Stimulated activated CD8-positive, alpha-beta memory T cell treated with anti-CD3 and anti-CD28 coated beads, Interleukin-7, amount 100 ng/mL, for 24 hours (primary cell): Measurements from ENCODE around the gene MAU2.
"Not testable (repeated sequence)": the region's sequence is repeated elsewhere in the genome, so short reads cannot be mapped to it uniquely, and the experiment has no call there.

ENCODE experiments used
- DNase-seq: peaks from one replicate; pipeline ENCODE4 v3.0.0-alpha.2; 2020; ENCODE audit warnings: low read depth

Gene MAU2

DNA sequence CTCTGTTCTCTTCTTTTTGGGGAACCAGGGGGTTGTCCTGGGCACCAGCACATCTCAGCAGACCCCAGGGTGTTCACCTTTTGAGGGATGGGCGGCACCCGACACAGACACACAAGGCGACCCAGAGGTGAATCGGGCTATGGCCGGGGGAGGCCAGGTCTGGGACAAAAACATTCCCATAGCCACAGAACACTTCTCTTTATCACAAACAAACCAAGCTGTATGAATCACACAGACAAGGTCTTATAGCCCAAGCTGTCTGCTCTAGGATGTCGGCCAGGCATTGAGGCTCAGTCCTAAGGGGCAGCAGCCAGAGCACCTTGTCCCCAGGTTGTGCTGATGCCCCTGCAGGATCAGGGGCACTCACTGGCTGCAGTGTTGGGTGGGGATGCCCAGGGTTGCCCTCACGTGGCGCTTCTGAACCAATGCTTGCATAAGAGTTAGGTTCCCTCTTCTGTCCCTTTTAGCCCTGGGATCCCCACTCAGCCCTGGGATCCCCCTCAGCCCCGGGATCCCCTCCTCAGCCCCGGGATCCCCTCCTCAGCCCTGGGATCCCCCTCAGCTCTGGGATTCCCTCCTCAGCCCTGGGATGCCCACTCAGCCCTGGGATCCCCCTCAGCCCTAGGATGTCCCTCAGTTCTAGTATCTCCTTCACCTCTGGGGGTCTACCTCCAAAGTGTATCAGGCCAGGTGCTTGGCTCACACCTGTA, 26.9 kb downstream of the MAU2 start:
- DNase-seq: no peak

DNA sequence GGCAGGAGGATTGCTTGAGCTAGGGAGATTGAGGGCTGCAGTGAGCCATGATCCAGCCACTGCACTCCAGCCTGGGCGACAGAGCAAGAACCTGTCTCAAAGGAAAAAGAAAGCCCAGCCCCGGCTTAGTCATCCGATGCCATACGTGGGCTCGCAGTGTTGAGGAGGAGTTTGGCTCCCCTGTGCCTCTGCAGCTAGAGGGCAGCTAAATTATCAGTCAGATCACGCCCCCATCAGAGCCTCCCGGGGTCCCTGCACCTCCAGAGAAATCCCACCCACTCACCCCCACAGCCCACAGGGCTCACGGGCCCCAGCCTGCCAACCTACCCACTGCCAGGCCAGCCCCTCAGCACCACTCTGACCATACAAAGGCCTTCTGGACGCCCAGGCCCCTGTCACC, 27.6 kb downstream of the MAU2 start:
- no peak for DNase-seq

DNA sequence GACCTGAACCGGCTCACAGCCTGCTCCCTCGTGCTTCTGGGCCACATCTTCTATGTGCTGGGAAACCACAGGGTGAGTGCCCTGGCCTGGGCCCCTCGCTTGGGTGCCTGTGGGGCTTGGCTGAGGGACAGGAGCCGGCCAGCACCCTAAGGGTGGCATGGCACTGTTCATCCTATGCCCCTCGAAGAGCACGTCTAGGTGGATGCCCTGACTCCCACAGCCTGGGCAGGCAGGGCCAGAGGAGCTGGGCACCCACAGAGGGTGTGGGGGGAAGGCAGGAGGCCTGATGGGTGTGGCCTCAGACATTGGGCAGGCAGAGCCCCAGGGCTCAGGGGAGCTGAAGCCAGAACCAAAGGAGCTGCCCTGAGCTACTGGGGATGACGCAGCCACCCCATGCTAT, 28.7 kb downstream of the MAU2 start:
- DNase-seq: no peak

DNA sequence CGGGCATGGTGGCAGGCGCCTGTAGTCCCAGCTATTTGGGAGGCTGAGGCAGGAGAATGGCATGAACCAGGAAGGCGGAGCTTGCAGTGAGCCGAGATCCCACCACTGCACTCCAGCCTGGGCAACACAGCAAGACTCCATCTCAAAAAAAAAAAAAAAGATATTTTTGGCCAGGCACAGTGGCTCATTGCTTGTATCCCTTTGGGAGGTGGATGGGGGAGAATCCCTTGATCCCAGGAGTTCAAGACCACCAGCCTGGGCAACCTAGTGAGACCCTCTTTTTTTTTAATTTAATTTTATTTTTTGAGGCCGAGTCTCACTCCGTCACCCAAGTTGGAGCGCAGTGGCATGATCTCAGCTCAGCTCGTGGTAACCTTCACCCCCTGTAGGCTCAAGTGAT, 30.1 kb downstream of the MAU2 start:
- not testable (repeated sequence) for DNase-seq

DNA sequence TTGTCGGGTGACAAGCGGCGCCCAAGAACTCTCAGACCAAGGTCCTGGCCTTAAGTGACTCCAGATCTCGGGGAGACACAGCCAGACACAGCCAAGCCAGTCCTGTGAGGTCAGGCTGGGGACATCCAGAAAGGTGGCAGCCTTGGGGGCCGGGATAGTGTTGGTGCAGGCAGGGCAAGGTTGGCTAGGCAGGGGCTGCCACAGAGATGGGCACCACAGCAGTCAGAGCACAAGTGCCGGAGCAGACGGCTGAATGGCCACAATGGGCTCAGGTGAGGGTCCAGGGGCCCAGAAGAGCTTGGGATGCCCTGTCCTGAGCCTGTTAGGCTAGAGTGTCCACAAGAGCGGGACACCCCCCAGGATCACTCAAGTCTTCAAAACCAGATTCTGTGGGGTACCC, 32.2 kb downstream of the MAU2 start:
- DNase-seq: no peak

DNA sequence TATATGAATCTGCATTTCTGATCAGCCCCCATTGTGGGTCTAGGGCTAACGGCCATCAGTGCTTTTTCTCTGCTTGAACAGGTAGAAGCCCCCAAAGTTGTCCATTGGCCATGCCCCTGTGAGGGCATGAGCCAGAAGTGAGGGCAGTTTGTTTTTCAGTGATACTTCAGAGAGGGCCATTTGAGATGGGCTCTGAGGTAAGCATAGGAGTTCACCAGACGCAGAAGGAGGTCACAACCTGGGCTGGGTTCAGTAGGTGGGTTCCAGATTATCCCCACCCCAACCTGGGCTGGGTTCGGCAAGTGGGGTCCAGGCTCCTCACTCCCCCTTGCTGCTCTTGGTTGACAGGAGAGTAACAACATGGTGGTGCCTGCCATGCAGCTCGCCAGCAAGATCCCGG, 33.4 kb downstream of the MAU2 start:
- DNase-seq: no peak

DNA sequence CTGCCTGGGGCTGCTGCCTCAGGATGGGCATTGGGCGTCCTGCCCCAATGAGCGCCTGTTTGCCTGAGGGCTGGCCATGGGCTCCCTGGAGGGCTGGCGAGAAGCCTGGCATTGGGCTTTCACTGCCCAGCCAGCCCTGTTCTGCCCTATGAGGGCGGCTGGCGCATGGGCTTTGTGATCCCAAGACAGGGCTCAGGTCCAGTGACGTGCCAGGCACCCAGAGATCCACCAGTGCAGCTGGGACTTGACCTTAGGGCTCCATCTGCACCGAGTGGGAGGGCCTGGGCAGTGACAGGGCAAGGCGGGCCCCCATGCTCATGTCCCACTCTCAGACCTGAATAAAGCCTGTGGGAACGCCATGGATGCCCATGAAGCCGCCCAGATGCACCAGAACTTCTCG, 34.3 kb downstream of the MAU2 start:
- DNase-seq: no peak

DNA sequence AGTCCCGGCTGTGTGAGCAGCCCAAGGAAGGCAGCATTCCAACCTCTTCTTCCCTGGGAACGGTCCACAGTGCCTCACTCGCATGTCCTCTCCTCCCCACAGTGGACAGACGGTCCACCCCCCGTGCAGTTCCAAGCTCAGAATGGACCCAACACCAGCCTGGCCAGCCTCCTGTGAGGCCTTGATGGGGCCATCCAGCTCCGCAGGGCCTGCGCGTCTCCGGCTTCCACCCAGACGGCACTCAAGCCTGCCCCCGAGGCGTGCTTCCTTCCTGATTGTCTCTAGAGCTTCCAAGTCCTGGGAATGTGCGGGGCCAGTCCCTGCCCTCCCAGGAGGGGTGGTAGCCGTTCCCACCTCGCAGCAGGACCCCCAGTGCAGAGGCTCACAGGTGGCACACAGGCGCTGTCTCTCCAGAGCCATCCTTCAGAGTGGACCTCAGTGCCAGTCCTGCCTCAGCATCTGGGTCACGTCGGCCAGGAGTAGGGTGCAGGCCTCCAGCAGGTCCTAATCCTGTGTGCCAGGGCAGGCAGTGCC, 35.0 kb downstream of the MAU2 start:
- DNase-seq: no peak

DNA sequence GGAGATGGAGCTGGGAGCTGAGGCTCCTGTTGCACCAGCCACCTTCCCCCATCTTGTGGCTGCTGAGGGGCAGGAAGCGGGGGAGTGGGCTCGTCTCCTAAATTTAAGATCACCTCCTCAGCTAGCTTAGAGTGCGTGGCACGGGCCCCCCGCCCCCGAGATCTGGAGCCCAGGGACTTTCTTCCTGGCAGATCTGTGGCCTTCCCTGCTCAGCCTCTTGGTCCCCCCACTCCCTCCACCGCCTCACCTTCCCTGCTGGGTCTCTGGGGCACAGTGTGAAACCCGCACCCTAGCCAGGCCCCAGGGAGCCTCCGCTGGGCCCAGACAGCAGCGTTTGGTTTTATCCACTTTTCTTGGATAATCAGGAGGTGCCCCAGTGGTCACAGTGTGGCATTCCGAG, 35.9 kb downstream of the MAU2 start:
- DNase-seq: no peak

DNA sequence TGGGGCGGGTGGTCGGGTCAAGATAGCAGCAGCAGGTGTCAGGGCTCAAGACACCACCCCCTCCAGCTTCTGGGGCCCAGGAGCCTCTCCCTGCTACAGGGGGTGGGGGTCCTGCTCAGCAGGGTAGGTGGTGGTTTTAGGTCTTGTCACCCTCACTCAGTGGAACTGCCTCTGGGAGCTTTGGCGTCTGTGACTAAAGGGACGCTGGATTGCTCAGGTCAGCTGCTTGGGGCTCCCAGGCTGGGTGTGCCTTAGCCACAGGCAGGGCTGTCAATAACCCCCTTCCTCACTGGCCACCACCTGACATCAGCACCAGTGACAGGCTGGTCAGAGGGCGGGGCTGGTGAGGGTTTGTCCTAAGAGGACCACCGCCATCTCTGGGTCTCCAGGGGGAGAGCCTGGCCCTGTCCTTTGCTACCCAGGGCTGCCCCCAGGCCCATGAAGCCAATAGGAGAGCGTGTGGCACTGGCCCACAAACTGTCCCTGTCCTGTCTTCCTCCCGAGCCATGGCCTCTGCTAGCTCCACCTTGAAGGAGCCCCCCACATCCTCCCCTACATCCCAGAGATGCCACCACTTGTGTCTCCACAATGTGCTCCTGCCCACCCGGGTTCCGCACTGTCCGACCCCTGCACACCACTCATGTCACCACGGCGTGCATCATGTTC, 36.4 kb downstream of the MAU2 start:
- DNase-seq: no peak

DNA sequence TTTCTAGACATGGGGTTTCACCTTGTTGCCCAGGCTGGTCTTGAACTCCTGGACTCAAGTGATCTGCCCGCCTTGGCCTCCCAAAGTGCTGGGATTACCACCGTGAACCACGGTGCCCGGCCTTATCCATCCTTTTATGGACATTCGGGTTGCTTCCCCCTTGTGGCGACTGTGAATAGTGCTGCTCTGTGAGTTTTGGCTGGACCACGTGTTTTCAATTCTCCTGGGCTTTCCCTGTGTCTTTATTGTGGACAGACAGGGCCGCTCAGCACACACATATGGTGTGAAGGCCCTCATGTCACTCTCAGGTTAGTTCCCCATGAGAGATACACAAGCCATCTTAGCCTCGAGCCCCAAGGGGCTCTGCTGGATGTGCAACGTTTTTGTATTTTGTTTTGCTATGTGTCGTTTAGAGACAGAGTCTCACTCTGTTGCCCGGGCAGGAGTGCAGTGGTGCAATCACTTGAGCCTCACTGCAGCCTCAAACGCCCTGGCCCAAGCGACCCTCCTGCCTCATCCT, 40.5 kb downstream of the MAU2 start:
- DNase-seq: peak; percentile 50

DNA sequence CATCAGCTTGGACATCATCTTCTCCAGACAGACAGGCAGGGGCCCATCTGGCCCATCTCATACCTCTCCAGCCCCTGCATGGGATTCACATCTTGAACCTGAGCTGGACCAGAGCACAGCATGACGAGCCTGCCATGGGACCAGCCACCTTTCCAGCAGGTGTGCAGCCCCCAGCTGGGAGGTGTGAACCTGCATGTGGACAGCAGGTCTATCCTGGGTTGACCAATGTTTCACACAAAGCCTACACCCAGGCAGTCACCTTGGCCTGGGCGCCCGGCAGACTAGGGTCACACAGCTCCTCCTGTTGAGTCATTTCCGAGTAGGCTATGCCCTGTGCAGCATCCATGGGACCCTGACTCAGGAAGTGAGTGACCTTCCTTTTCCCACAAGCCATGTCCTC, 41.4 kb downstream of the MAU2 start:
- no peak for DNase-seq

DNA sequence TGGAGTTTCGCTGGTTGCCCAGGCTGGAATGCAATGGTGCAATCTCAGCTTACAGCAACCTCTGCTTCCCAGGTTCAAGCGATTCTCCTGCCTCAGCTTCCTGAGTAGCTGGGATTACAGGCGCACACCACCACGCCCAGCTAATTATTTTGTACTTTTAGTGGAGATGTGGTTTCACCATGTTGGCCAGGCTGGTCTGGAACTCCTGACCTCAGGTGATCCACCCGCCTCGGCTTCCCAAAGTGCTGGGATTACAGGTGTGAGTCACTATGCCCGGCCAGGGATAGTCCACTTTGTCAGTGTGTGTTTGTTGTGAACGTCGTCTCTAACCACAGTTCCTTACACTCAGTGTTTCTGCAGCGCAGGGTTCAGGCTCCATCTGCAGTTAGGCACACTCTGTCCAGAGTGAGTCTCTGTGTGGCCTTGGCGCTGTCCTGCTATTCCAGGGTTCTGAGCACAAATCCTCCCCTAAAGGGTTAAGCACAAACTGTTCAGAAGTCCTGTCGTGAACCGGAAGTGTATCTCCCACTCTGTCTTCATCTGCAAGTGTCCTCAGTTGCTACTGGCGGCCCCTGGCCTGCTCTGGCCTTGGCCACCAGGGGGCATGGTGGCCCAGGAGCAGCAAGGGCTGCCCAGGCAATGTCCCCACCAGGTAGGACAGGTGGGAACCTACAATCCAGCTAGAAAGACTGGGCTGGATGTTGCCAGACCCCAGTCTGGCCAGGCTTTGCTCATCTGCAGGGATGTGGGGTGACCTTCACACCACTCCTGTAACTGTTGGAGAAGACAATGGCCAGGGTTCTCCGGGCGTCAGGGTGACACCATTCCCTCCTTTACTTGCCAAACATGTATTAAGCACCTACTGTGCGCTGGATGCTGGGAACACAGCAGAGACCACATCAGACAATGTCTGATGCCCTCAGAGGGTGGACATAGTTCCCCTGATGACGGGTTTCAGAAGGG, 46.1 kb downstream of the MAU2 start:
- DNase-seq: peak; percentile 21

DNA sequence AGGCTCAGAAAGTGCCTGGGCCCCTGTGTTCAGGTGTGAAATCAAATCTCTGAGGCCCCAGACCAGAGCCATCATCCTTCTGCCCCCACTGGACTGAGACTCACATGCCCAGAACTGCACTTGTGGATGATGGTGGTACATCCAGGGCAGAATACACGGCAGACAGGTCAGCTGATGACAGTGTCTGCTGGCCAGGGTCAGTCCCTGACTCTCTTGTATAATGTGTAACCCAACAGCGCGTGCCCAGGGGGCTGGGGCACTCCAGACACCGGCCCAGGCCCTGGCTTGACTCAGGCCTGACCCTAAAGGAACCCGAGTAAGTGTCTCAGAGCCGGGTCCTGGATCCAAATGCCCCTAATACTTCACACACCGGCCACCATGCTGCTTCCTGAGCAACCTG, 47.5 kb downstream of the MAU2 start:
- no peak for DNase-seq

DNA sequence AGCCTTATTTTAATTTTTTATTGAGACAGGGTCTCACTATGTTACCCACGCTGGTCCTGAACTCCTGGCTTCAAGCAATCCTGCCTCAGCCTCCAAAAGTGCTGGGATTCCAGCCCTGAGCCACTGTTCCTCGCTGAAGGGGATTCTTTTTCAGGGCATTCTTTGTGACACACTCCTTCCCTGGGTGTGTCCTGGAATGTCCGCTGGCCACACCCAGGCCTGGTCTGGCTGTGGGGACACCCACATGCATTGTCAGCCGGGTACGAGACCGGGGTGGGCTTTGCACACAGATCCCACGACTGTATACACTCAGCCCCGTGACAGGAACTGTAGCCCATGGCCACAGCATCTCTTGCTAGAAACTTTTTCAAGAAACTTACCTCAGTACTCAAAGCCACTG, 50.4 kb downstream of the MAU2 start:
- DNase-seq: no peak

DNA sequence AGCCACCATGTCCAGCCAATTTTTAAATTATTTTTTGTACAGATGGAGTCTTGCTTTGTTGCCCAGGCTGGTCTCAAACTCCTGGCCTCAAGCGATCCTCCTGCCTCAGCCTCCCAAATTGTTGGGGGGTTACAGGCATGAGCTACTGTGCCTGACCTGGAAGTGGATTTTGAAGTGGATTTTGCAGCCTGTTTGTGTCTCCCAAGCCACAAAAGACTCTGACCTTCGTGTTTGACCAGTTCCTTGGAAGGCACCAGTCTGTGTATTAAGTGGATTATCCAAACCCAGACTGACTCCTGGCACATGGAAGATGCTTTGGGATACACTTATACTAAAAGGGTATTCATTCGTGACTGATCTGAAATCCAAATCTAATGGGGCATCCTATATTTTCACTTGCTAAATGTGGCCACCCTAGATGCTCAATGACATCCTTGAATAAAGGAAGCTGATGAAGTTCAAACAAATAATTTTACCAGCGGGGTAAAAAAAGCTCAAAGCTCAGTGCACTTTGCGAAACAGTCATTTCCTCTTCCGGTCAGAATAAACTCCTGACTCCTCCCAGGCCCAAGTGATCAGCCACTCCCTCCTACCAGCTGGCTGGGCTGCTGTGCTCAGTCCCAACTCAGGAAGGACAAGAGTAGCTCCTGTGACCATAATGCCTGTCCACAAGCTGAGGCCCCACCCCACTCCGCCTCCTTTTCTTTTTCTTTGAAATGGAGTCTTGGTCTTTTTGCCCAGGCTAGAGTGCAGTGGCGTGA, 52.2 kb downstream of the MAU2 start:
- no peak for DNase-seq

DNA sequence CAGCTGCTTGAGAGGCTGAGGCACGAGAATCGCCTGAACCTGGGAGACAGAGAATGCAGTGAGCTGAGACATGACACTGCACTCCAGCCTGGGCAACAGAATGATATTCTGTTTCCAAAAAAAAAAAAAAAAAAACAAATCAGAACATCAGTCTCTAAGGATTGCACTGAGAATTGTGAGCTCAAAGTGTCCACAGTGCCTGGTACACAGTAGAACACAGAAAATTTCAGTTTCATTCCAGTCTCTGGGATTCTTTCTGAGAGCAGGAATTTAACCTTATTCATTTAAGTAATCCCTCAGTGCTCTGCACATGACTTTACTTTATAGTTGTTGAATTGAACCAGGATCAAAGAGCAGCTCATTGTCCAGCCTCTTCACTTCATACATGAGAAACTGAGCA, 58.9 kb downstream of the MAU2 start:
- DNase-seq: no peak

DNA sequence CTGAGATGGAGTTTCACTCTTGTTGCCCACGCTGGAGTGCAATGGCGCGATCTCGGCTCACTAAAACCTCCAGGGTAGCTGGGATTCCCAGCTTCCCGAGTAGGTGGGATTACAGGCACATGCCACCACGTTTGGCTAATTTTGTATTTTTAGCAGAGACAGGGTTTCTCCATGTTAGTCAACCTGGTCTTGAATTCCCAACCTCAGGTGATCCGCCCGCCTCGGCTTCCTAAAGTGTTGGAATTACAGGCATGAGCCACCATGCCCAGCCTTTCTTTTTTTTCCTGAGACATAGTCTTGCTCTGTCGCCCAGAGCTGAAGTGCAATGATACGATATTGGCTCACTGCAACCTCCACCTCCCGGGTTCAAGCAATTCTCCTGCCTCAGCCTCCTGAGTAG, 59.7 kb downstream of the MAU2 start:
- DNase-seq: not testable (repeated sequence)

DNA sequence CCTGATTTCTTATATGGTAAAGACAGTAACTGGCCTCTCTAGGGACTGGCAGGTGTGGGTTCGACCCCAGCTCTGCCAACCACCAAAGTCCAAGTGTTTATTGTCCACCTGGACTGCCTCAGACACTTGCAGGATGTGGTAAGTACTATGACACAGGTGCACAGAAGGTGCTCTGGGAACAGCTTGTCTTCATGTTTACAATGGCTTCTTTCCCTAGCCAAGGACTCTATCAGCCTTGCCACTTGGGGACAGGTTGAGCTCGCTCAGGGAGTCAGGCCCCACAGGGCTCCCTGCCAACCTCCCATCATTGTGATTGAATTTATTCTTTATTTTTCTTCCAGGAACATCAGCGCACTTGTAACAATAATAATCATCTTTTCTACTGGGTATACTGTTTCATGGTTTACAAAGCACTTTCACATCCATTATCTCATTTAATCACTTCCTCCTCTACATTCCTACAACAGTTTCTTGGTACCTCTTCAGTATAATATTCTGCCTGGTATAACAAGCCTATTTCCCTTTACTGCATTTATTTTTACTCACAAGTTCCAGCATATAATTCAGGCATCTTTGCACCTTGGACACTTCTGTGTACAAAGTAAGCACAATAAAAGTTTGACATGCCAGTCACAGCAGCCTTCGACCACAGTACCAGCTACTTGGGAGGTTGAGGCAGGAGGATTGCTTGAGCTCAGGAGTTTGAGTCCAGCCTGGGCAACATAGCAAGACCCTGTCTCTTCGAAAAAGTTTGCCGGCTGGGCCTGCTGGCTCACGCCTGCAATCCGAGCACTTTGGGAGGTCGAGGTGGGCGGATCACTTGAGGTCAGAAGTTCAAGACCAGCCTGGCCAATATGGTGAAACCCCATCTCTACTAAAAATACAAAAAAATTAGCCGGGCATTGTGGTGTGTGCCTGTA, 60.6 kb downstream of the MAU2 start:
- DNase-seq: no peak

DNA sequence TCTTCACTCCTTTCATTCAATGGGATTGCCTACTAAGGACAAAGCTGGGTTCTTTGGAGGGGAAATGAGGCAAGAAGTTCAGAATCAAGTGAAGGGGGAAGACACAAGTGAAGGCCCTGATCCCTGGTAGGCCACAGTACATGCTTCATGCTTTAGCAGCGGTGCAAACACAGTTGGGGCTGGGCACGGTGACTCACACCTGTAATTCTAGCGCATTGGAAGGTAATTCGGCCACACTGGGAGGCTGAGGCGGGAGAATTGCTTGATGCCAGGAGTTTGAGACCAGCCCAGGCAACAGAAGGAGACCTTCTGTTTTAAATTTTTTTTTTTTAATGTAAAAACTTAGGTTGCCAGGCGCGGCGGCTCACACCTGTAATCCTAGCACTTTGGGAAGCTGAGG, 61.5 kb downstream of the MAU2 start:
- DNase-seq: no peak

DNA sequence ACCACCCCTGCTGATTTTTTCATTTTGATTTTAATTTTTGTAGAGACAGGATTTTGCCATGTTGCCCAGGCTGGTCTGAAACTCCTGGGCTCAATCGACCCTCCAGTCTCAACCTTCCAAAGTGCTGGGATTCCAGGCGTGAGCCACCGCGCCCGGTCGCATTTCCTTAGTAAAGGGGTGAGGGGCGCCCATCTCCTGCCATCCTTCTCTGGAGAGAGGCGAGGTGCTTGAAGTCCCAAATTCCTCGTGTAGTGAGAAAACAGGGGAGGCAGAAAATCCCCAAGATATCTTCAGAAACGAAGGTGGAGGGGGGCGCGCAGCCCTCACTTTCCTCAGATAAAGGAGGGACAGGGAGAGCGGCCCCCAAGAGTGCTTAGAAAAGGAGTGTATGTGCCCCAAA, 63.9 kb downstream of the MAU2 start:
- no peak for DNase-seq
